PC-9 (cell line): ENCODE results near the gene NTM. TPM values are rescaled to one million over a fixed set of nuclear protein-coding genes. Genes with fewer than 3 reads are reported as not detected.

Source experiments
- BruUV-seq: library from RNA; stranded (reverse); fragments of 400-500 nt; replicated peaks from 2 replicates; lab custom pipeline; 2021; lab: Mats Ljungman, UMichigan
- CTCF ChIA-PET: fragments of 300-600 bp; sonication (Branson Sonifier 250); formaldehyde crosslinking; loops from one replicate; lab custom pipeline; 2022; ENCODE audit warnings: antibody characterized with exemption; lab: Charles Lee
- POLR2A ChIA-PET: fragments of 300-600 bp; sonication (Branson Sonifier 250); formaldehyde crosslinking; loops from one replicate; lab custom pipeline; 2022; ENCODE audit warnings: antibody characterized with exemption; ENCODE audit not compliant: unreplicated experiment; lab: Charles Lee
- DNase-seq, 2 experiments: peaks; one replicate each; pipeline versions ENCODE4 v3.0.0 to v3.0.0-alpha.2; 2015 to 2022; ENCODE audit warnings: mixed read lengths in 1 of 2
- H2AFZ ChIP-seq: fragments of 200-600 bp; sonication (generic); 2 replicates; pipeline ENCODE4 v1.8.1; 2017; ENCODE audit warnings: antibody characterized with exemption
- H3F3A ChIP-seq: fragments of 200-600 bp; sonication (generic); 2 replicates; pipeline ENCODE4 v1.8.1; 2017; ENCODE audit warnings: antibody characterized with exemption, mild to moderate bottlenecking, low read depth; ENCODE audit not compliant: insufficient read depth
- H3K27ac ChIP-seq: fragments of 200-600 bp; sonication (generic); 2 replicates; pipeline ENCODE4 v1.6.1; 2016; ENCODE audit warnings: mixed run types
- H3K27me3 ChIP-seq: fragments of 200-600 bp; sonication (generic); 2 replicates; pipeline ENCODE4 v1.6.1; 2016; ENCODE audit warnings: low read depth, mixed run types; ENCODE audit not compliant: insufficient read depth
- H3K36me3 ChIP-seq: fragments of 200-600 bp; sonication (generic); 2 replicates; pipeline ENCODE4 v1.6.1; 2016; ENCODE audit warnings: low read depth, mixed run types
- H3K4me1 ChIP-seq: fragments of 200-600 bp; sonication (generic); replicated peaks from 2 replicates; pipeline ENCODE4 v1.6.1; 2016; ENCODE audit warnings: mixed run types; ENCODE audit not compliant: insufficient read depth
- H3K4me2 ChIP-seq: fragments of 200-600 bp; sonication (generic); 2 replicates; pipeline ENCODE4 v1.6.1; 2017; ENCODE audit warnings: mixed run types
- H3K4me3 ChIP-seq: fragments of 200-600 bp; sonication (generic); 2 replicates; pipeline ENCODE4 v1.6.1; 2016; ENCODE audit warnings: mixed run types
- H3K79me2 ChIP-seq: fragments of 200-600 bp; sonication (generic); 2 replicates; pipeline ENCODE4 v1.6.1; 2017; ENCODE audit warnings: low read depth, mixed run types
- H3K9me2 ChIP-seq: fragments of 200-600 bp; sonication (generic); 2 replicates; pipeline ENCODE4 v1.8.1; 2017; ENCODE audit warnings: mild to moderate bottlenecking; ENCODE audit not compliant: insufficient read depth
- H3K9me3 ChIP-seq: fragments of 200-600 bp; sonication (generic); 2 replicates; pipeline ENCODE4 v1.8.1; 2016; ENCODE audit warnings: low read depth; ENCODE audit not compliant: insufficient read depth
- H4K20me1 ChIP-seq: fragments of 200-600 bp; sonication (generic); 2 replicates; pipeline ENCODE4 v1.8.1; 2017; ENCODE audit not compliant: insufficient read depth
- CTCF ChIP-seq: fragments of 200-600 bp; sonication (generic); conservative IDR thresholded peaks from 2 replicates; pipeline ENCODE4 v1.6.1; 2017; ENCODE audit warnings: mixed run types, antibody characterized with exemption, mild to moderate bottlenecking, moderate library complexity
- EZH2 ChIP-seq: fragments of 200-600 bp; sonication (generic); IDR thresholded peaks from 2 replicates; pipeline ENCODE4 v1.8.0; 2017; ENCODE audit warnings: antibody characterized with exemption, low read depth
- intact Hi-C: fragments of 100-400 bp; cut with micrococcal nuclease; formaldehyde crosslinking; loops from one replicate; pipeline ENCODE4 v1.10.0; 2022; ENCODE audit not compliant: unreplicated experiment
- total RNA-seq: library from RNA; stranded (reverse); gene quantifications from 2 replicates; pipeline ENCODE4 v1.2.3, GENCODE V29; 2021

The NTM gene
- total RNA-seq, 1 experiment from 2014 or later: not detected

- Histone ChIP-seq H3K27me3 (no peaks in the 10 kb centered on the region), H3K27ac (no peak overlapping the region), H3K4me2 (no peak overlapping the region), H3K4me1 (no peaks in the 10 kb centered on the region), H4K20me1 (no peaks in the 10 kb centered on the region; the same call in 1 of the 2 replicates), H3F3A (no peaks in the 10 kb centered on the region), H3K36me3 (no peaks in the 10 kb centered on the region), H3K9me3 (no peaks in the 10 kb centered on the region), H3K79me2 (no peaks in the 10 kb centered on the region), H2AFZ (no peak overlapping the region), H3K4me3 (no peak overlapping the region), H3K9me2 (no peaks in the 10 kb centered on the region)
- no peak for TF ChIP-seq CTCF
- TF ChIP-seq EZH2: no peak
- POLR2A ChIA-PET: interaction anchor here (0.7 kb wide), 1 partner anchor 42 kb away, joined by 5 read pairs; no protein-coding TSS in a partner anchor
- DNase-seq: no peak
- intact Hi-C loops: no loop called here
- BruUV-seq: no TSS peak
- CTCF ChIA-PET: no interaction called here
Measured at GRCh38 chr11:132226522-132226921, 856.1 kb downstream of the NTM start.

- Histone ChIP-seq H3K4me2 (no peak overlapping the region), H4K20me1 (no peaks in the 10 kb centered on the region), H3K27ac (no peak overlapping the region), H3K4me3 (no peak overlapping the region), H3K9me2 (no peaks in the 10 kb centered on the region), H2AFZ (no peak overlapping the region), H3K27me3 (peaks cover 8% of the 10 kb centered on the region), H3K36me3 (no peaks in the 10 kb centered on the region), H3K9me3 (no peaks in the 10 kb centered on the region), H3K4me1 (no peaks in the 10 kb centered on the region), H3K79me2 (no peaks in the 10 kb centered on the region), H3F3A (no peaks in the 10 kb centered on the region)
- intact Hi-C loops: no loop called here
- TF ChIP-seq CTCF: no peak
- no peak for TF ChIP-seq EZH2
- DNase-seq: no peak
- POLR2A ChIA-PET: no interaction called here
- CTCF ChIA-PET: no interaction called here
- BruUV-seq: no TSS peak
Measured at GRCh38 chr11:132228746-132229325, 858.4 kb downstream of the NTM start.

- CTCF ChIA-PET: no interaction called here
- TF ChIP-seq EZH2 (no peak), CTCF (no peak)
- peaks cover 28% of the 10 kb centered on the region for H3K27me3 ChIP-seq
Measured at GRCh38 chr11:132231656-132232347, 861.4 kb downstream of the NTM start.

More at GRCh38 chr11:132231656-132232347, 861.4 kb downstream of the NTM start:
- no peak for DNase-seq
- intact Hi-C loops: no loop called here
- Histone ChIP-seq H3K9me3 (no peaks in the 10 kb centered on the region), H3K4me1 (no peaks in the 10 kb centered on the region), H3K27ac (no peak overlapping the region), H3F3A (no peaks in the 10 kb centered on the region), H3K79me2 (no peaks in the 10 kb centered on the region), H3K36me3 (no peaks in the 10 kb centered on the region), H3K9me2 (no peaks in the 10 kb centered on the region), H3K4me2 (no peak overlapping the region), H3K4me3 (no peak overlapping the region), H4K20me1 (no peaks in the 10 kb centered on the region), H2AFZ (no peak overlapping the region)
- BruUV-seq: no TSS peak
- POLR2A ChIA-PET: no interaction called here
